ENCODE results near the gene KLHL26. TPM values are rescaled to one million over a fixed set of nuclear protein-coding genes. Genes with fewer than 3 reads are reported as not detected.

KLHL26 gene
- total and polyA plus RNA-seq, 9 of the 15 experiments (the other 6 are each of a cell fraction or from before 2014, with no cell fraction given): 0.13 to 13.3 (median 1.4) TPM

DNA sequence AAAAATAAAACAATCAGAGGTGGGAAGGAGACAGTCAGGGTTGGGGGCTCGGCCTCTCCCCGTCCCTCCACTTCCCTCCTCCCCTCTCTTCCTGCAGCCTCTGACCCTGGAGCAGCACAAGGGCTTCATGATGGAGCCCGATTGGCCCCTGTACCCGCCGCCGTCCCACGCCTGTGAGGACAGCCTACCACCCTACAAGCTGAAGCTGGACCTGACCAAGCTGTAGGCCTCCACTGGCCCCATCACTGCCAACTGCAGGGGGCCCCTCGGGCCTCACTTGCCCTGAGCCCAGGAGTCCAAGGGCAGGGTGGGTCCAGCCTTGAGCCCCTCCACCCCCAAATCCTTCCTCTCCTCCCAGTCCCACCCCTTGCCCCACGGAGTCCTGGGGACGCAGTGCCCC is 16.5 kb upstream of the KLHL26 start:
- peaks cover 0 to 6% of the 10 kb centered on the region in 2 experiments; a peak in 3 of 5 replicates for H3K4me1 ChIP-seq (replicated peaks in 1 of 2; ENCODE audit: control insufficient read depth in 2 of 2, insufficient read depth in 2 of 2, low read length in 2 of 2)
- FAIRE-seq: no peak
- H3K9me3 ChIP-seq (replicated peaks; ENCODE audit: control insufficient read depth, insufficient read depth, low read depth, low read length): no peaks in the 10 kb centered on the region
- H4K20me1 ChIP-seq (replicated peaks; ENCODE audit: control insufficient read depth, insufficient read depth, low read length): no peaks in the 10 kb centered on the region; the same call in 1 of the 2 replicates
- no peak for DNase-seq (ENCODE audit: extremely low read depth in 1 of 4, low spot score in 3 of 4)
- peaks cover 5 to 32% of the 10 kb centered on the region in 2 experiments; a peak in 4 of 5 replicates for H3K27me3 ChIP-seq (ENCODE audit: control insufficient read depth in 2 of 2, insufficient read depth in 2 of 2, low read length in 2 of 2)
- H2AFZ ChIP-seq (ENCODE audit: low read depth, low read length): no peak overlapping the region
- H3K36me3 ChIP-seq (ENCODE audit: control insufficient read depth, insufficient read depth, low read length): no peaks in the 10 kb centered on the region
- in situ Hi-C loops (cut with MboI): no loop called here
- TF ChIP-seq KLF16 (IDR thresholded peaks at IDR 0.05): no peak
- TF ChIP-seq SRSF1 (IDR thresholded peaks at IDR 0.05; ENCODE audit: low read depth, low read length): no peak
- TF ChIP-seq ETV1 (tag; conservative IDR thresholded peaks at IDR 0.05; ENCODE audit: low read depth): no peak
- TF ChIP-seq RFX1 (IDR thresholded peaks at IDR 0.05): no peak
- no peak for TF ChIP-seq ZNF75A (CRISPR knock-in tag; IDR thresholded peaks at IDR 0.05)
- no peak for TF ChIP-seq MAFF (IDR thresholded peaks at IDR 0.05; ENCODE audit: low read length)
- TF ChIP-seq BRD4 (IDR thresholded peaks at IDR 0.05): no peak
- TF ChIP-seq FOXJ2 (tag; IDR thresholded peaks at IDR 0.05): no peak
- TF ChIP-seq, protein P1, sequence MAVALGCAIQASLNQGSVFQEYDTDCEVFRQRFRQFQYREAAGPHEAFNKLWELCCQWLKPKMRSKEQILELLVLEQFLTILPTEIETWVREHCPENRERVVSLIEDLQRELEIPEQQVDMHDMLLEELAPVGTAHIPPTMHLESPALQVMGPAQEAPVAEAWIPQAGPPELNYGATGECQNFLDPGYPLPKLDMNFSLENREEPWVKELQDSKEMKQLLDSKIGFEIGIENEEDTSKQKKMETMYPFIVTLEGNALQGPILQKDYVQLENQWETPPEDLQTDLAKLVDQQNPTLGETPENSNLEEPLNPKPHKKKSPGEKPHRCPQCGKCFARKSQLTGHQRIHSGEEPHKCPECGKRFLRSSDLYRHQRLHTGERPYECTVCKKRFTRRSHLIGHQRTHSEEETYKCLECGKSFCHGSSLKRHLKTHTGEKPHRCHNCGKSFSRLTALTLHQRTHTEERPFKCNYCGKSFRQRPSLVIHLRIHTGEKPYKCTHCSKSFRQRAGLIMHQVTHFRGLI (CRISPR knock-in tag; IDR thresholded peaks at IDR 0.05): no peak
- TF ChIP-seq, protein P2, sequence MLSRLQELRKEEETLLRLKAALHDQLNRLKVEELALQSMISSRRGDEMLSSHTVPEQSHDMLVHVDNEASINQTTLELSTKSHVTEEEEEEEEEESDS (CRISPR knock-in tag; IDR thresholded peaks at IDR 0.05): no peak
- no peak for TF ChIP-seq ZNF253 (CRISPR knock-in tag; conservative IDR thresholded peaks at IDR 0.05)
- TF ChIP-seq, protein P3, sequence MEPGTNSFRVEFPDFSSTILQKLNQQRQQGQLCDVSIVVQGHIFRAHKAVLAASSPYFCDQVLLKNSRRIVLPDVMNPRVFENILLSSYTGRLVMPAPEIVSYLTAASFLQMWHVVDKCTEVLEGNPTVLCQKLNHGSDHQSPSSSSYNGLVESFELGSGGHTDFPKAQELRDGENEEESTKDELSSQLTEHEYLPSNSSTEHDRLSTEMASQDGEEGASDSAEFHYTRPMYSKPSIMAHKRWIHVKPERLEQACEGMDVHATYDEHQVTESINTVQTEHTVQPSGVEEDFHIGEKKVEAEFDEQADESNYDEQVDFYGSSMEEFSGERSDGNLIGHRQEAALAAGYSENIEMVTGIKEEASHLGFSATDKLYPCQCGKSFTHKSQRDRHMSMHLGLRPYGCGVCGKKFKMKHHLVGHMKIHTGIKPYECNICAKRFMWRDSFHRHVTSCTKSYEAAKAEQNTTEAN (CRISPR knock-in tag; IDR thresholded peaks at IDR 0.05): no peak
- no peak for ATAC-seq
- no peak overlapping the region for H3K4me2 ChIP-seq (ENCODE audit: insufficient read depth, low read length)
- intact Hi-C loops (cut with micrococcal nuclease): no loop called here
- H3K79me2 ChIP-seq (ENCODE audit: control insufficient read depth, insufficient read depth, low read length): no peaks in the 10 kb centered on the region
- no peaks in the 10 kb centered on the region for H3K9me1 ChIP-seq (ENCODE audit: control insufficient read depth, insufficient read depth, low read length)
- 8% methylated on average over 6 of the region's 10 CpGs for WGBS (ENCODE audit: insufficient coverage, low coverage, missing lambda C conversion rate)
- BruUV-seq (replicated peaks): no TSS peak
- H3K9ac ChIP-seq (ENCODE audit: insufficient read depth in 1 of 2, low read depth in 2 of 2, low read length in 2 of 2): no peak overlapping the region; a peak in 1 of 4 replicates
- ChIA-PET CTCF (ENCODE audit: low intra/inter-chr PET ratio) (no interaction called here), POLR2A (interaction anchor here (1.3 kb wide), 1 partner anchor 21 kb away, joined by 3 read pairs; no protein-coding TSS in a partner anchor)
- H3K27ac ChIP-seq (ENCODE audit: extremely low read depth, low read depth, low read length): no peak overlapping the region
- H3K4me3 ChIP-seq: no peak overlapping the region
